HG02852 (cell line): Measurements from ENCODE around the gene TOR2A.
"Not testable (repeated sequence)": the region's sequence is repeated elsewhere in the genome, so short reads cannot be mapped to it uniquely, and the experiment has no call there.

Experiments used
- ATAC-seq: cut with Tn5 transposase; IDR thresholded peaks from one replicate; pipeline ENCODE4 v1.9.1; 2021; ENCODE audit warnings: mild to moderate bottlenecking, moderate library complexity; ENCODE audit not compliant: unreplicated experiment

The TOR2A gene

DNA sequence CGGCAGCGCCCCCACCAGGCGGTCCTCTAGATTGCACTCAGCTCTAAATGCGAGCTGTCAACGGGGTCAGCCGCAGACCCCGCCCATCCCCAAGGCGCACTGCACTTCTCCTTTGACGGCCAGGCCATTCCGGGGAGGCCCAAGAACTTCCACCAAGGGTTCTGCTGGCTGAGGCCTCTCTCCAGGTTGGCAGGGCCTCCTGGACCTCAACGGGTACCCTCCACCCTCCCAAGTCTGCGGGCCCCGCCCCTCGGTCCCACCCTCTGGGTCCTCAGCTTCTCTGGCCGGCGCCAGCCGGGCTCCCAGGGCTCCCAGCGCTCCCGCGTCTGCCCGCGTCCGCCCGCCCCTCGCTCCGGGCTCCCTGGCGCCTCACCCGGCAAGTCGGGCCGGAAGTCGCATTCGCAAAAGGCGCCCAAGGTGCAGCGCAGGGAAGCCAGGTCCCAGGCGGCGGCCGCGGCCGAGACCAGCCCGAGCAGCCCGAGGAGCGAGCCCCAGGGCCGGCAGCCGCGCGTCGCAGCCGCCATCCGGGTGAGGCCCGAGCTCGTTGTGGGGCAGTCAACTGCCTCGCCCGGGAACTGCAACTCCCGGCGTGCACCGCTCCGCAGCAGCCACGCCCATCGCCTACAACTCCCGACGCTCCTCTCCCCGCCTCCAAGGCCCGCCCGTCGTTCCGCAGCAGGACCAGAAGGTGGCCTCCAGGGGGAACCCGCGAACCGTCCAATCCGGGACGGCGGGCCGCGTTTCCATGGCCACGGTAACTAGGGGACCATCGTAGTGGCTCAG lies at the start of gene TOR2A:
TSS of gene TOR2A (minus strand) at position 548 of the 783 bp plus-strand sequence. CDS start at position 524, 24 bp downstream.
- peak; percentile 85 for ATAC-seq

DNA sequence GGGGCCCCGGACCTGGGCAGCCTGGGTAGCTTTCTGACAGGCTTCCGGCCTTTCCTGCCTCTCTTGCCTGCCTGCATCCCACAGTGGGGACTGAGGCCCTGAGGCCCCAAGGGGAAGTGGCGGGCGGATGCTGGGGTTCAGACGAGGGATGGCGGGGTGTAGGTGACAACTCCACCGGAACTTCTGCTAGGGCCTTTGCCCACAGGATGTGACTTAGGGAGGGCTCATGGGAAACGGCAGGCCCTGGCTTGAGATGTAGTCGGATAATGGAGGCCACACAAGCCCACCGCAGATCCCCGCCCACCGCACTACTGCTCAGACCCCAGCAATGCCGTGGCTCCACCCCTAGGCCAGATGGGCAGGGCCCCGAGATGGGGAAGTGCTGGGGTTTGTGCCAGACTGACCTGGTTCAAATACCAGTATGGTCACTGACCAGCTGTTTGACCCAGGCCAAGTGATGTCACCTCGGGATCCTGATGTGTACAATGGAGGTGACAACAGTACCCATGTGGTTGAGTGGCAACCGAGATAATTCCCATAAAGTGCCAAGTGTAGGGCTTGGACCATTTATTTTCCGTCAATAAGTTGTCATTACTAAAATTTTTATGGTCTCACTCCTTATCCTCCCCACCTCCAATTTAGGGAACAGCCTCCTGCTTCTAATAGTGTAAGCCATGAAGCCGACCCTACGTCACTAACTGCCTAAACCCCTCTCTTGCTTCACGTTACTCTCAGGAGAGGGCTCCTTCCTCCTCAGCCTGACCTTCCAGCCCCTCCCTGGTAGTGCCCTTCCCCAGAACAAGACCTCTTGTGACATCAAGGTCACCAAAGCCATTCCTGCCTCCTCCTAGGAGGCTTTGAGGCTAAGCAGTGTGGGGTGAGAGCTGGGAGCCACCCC lies 48.3 kb upstream of the TOR2A start:
- no peak for ATAC-seq

DNA sequence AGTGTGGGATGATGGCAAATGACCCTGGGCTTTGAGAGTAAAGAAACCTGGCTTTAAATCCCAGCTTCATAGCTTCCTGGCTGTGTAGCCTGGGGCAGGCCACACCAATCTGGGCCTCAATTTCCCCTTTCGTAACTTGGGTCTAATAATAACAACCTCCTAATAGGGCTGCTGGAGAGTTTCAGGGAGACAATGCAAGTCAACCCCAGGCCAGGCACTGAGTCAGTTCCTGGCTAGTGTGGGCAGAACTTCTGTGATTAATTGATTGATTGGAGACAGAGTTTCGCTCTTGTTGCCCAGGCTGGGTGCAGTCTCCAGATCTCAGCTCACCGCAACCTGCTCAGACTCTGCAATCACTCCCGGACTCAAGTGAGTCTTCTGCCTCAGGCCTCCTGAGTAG lies 46.7 kb upstream of the TOR2A start:
- no peak for ATAC-seq

DNA sequence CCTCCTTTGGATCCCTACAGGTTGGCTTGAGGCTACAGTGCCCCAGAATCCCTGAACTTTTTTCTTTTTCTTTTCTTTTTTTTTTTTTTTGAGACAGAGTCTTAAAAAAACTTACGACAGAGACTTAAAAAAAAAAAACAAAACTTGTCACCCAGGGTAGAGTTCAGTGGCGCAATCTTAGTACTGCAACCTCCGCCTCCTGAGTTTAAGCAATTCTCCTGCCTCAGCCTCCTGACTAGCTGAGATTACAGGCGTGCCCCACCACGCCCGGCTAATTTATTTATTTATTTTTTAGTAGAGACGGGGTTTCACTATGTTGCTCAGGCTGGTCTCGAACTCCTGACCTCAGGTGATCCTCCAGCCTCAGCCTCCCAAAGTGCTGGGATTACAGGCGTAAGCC lies 45.8 kb upstream of the TOR2A start:
- not testable (repeated sequence) for ATAC-seq

DNA sequence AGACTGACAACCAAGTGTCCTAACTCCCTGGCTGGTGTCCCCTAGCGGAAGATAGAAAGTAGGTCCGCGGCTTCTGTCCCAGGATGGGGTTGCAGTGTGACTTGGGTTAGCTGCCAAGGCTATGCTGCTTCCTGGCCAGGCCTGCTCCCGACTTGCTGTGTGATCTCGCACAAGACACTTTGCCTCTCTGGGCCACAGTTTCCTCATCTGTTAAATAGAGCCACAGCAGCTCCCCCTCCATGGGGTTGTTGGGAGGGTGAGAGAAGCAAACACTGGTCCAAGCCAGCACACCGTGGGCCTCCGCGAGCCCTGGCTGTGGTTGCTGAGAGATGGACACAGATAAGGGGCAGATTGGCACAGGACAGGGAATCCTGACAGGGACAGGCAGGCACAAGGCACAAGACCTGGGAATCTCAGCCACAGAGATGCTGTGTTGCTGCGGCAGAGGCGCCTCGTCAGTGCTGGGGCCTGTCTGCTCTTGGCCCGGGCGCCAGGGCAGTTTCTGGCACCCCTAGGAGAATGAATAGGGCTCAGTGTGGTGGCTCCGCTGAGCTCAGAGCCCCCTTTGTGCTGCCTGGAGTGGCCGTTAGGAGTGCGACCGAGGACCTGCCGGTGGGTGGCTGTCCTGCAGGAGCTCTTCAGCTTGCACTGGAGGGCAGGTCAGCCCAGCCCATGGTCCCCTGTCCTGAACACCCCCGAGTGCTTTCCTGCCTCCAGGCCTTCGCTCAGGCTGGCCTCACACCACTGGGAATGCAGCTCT lies 45.2 kb upstream of the TOR2A start:
- ATAC-seq: no peak

DNA sequence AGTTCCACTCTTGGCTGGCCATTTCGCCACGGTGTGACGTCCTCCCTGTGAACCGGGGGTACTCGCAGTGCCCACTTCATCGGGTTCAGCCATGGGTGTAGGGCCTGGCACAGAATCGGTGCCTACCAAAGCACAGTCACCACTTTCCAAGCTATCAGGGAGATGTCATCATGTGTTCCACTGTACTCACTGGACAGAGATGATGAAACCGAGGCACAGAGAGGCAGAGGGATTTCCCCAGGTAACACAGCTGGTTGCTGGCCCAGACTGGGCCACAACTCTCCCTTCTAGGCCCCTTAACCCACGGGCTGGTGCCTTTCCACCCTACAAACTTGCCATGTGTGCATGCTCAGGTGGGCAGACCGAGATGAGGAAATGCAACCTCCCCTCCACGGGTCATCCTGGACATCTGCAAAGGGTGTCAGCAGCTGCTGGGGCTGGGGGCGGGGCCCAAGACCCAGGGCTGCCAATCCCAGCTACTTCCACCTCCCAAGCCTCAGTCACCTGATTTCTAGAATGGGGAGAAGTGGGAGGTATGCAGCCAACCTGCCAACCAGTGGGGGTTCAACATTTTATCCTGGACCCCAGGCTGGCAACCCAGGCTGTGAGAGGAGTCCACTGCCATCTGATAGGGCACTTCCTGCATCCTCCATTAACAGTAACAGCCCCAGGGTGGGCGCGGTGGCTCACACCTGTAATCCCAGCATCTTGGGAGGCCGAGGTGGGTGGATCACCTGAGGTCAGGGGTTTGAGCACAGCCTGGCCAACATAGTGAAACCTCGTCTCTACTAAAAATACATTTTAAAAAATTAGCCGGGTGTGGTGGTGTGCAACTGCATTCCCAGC lies 44.3 kb upstream of the TOR2A start:
- ATAC-seq: peak; percentile 51

DNA sequence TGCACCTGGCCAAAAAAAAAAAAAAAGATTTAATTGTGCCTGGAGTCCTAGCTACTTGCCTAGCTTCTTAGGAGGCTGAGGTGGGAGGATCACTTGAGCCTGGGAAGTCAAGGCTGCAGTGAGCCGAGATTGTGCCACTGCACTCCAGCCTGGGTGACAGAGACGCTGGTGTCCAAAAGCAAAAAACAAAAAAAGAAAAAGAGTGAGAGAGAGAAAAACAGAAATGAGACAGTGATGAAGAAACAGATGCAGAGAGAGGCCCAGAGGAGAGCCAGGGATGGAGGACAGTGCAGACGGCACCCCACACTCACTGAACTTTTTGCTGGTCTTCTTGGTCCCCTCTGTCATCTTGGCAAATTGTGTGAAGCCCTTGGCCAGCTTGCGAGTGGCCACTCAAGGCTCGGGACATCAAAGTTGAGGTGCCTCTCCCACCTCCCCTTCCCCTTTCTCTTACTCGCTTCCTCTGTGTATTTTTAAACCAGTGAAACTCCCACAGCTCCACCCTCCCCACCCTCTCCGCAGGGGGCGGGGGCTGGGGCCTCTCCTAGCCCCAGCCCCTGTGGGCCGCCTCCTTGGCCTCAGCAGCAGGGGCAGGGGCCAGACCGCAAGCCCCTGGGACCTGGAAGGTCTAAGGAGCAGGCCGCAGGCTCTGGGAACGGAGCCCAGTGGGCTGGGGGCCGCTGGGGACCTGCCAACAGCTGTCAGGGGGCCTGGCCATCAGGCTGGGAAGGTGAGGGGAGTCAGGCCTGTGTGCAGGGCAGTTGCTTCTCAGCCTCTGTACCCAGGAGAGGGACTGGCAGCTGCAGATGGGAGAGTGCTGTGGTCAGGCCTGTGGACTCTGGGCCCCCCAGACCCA lies 43.4 kb upstream of the TOR2A start, which contains the start of gene SH2D3C:
TSS of gene SH2D3C (minus strand) at position 387 of the 856 bp plus-strand sequence. CDS start at position 348, 39 bp downstream.
- peak; percentile 35 for ATAC-seq

DNA sequence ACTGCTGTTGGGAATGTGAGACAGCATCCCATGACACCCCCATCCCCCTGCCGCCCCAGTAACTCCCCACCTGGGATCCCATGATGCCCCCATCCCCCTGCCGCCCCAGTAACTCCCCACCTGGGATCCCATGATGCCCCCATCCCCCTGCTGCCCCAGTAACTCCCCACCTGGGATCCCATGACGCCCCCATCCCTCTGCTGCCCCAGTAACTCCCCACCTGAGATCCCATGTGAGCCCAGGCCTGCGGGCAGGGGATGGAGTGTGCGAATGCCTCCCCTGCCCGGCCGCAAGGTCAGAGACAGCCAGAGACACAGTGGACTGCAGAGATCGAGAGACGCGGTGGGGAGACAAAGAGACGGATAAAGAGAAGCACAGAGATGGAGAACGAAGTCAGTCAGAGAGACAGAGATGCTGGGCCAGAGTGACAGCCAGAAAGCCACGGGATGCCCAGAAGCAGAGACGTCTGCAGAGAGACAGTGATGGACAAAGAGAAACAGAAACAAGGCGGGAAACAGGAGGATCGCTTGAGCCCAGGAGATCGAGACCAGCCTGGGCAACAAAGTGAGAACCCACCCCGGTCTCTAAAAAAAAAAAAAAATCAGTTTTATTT lies 42.4 kb upstream of the TOR2A start:
- no peak for ATAC-seq

DNA sequence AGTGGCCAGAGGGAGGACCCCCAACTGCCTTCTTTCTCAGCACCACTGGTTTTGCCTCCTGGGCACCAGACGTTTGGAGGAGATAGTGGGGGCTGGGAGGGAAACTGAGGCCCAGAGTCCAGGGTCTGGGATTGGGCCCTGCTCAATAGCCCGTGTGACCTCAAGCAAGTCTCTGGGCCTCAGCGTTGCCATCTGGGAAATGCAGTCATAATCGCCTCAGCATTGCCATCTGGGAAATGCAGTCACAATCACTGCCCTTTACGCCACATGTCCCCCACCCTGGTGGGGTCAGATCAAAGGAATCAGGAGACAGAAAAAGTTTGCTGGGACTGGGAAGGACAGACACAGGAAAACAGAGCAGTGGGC lies 41.8 kb upstream of the TOR2A start:
- no peak for ATAC-seq

DNA sequence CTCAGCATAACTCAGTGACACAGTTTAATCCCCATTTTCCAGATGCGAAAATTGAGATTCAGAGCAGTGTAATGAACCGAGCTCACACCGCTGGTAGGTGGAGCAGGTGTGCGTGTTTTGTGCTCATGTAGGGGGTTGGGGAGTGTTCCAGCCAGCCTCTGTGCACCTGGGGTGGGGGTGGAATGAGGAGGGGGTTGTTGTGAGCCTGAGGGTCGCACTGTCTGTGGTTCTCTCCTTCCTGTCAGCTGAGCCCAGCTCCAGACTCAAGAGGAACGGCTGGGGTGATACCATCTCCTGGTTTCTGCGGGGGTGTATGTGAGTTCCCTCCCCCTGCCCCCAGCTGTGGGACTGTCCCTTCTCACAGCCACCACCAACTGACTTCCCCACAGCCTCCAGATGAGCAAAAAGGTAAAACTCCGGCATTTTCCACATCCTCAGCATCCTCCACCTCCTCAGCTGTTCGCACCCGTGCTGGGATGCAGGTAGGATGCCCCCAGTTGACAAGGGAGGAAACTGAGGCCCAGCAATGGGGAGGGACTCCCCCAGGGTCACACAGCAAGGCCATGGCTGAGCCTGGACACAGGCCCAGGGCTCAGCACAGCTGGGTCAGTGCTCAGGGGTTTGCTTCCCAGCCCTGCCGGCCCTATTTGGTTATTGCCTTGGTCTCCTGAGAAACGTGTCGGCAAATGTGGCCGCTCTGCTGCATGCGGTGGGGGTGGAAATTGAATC lies 41.3 kb upstream of the TOR2A start:
- ATAC-seq: peak; percentile 34

DNA sequence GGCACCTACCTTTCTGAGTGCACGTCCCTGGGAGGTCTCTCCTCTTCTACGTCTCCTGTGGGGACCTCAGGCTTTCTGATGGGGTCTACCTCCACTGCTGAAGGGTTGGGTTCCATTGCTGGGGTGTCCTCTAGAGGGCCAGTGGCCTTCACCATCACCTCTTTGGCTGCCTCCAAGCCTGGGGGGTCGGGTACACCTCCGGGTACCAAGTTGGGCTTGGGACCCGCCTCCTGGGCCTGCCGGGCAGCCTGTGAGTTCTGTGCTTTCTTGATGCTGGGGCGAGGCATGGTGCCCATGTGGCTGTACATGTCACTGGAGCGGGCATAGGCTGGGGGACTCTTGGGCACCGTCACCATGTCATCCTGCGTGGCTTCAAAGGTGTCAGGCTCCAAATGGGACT lies 38.9 kb upstream of the TOR2A start:
- no peak for ATAC-seq

DNA sequence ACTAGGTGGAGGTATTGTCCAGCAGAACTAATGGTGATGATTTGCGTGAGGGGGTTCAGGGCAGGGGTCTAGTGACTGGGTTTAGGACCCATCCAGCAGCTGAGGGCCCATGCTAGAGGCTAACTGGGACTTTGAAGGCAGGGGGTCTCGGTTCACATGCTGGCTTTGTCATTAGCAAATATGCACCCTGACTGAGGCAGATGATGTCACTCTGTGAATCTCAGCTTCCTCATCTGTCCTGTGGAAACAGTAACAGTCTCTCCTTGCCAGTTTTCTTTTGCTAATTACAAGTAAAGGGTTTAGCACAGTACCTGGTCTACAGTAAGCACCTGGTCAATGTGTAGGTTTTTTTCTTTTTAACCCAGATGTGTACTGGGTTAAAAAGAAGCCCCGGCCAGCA lies 38.2 kb upstream of the TOR2A start:
- no peak for ATAC-seq

DNA sequence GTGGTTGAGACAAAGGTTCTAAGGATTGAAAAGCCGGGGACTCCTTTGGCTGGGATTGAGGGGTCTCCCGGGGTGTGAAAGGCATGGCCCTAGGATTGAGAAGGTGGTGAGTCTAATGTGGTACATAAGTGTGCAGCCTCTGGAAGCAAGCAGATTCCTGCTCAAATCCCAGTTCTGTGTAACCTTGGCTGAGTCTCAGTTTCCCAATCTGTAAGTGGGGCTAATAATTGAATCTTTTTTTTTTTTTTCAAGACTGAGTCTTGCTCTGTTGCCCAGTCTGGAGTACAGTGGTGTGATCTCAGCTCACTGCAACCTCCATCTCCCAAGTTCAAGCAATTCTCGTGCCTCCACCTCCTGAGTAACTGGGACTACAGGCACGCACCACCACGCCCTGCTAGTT lies 37.5 kb upstream of the TOR2A start:
- no peak for ATAC-seq

DNA sequence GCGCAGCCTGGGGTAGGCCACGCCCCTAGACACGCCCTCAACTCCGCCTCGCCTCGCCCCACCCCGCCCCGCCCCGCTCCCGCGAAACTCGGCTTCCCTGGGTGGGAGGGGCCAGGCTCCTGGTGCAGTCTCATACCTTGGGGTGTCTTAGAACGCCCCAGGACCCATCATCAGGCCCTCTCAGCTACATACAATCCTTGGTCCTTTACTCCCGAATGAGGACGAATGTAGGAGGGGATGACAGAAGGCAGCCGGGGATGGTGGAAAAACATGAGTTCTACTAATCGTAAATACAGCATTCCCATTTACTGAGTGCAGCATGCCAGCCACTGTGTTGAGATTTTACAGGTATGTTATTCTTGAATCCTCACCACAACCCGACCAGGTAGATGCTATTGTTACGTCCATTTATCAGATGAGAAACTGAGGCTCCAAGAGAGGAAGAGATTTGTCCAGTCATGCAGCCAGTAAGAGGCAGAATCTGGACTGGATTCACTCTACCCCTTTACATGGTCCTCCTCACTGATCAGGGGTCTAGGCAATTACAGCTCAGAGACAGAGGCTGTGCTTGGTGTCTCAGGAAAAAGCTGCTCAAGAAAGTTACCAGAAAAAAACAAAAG lies 36.6 kb upstream of the TOR2A start:
- no peak for ATAC-seq

DNA sequence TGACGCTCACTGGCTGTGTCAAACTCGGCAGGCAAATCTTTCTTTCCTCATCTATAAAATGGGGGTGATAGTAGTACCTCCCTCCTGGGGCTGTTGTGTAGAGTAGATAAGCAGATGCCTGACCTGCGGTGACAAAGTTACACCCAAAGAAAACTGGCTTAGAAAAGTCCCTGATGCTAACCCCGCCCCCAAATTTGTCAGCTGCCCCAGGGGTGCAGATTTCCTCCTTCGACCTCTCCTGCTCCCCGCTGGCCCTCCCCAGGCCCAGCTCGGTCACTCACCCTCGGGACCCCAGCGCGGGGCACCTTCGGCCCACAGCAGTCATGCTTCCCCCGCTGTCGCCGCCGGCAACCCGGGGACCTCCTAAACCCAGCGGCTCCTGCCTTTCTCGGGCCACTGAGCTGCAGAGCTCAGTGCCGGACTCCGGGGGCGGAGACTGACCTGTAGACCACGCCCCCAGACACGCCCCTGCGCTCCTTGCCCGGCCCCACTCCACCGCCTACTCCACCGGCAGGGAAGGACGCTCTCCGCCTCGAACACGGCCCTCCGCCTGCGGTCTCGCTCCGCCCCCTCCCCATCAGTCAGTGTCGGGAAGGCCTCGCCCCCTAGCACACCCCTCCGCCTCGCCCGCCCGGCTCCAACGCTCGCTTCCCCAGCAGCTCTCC lies 35.9 kb upstream of the TOR2A start:
- peak; percentile 84 for ATAC-seq

DNA sequence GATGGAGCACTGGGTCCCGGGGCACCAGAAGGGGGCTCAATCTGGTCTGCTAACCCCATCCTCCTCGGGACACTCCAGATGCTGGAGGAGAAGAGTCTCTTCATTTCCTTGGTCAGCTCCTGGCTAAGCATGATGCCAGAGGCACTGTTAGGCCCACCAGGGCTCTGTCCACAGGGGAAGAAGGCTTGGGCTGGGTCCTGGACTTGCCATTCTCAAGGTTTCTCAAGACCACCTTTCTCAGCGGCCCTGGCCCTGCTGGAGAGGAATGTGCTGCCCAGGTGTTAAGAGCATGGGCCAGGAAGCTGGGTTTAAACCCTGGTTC lies 35.5 kb upstream of the TOR2A start:
- no peak for ATAC-seq

DNA sequence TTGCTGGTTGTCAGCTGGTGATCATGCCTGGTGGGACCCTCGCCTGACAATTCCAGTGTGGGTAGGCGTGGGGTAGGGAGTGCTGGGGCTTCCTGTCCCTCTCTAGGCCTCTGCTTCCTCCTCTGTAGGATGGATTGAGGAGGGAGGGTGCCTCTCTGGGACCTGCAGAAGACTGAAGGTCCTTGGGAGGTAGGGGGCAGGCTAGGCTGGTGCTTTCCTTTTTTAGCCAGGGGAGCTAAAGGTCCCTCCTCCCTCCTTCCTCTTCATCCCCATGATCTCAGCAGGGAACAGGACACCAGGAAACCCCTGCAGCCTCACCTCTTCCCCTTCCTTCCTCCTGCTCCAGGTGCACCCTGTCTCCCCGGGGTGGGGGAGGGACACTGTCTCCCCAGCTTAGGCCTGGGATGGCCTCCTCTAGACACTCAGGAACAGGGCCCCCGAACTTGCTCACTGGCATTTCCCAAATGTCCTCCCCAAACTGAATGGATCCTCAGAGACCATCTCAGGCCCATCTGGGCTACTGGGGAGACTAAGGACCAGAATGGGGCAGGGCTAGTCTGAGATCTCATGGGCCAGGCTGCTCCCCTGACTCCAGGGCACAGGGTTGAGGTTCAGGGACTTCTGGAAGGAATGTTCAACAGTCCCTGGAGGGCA lies 35.0 kb upstream of the TOR2A start:
- no peak for ATAC-seq
